Measurements from ENCODE around the gene MAGI2. TPM values are rescaled to one million over a fixed set of nuclear protein-coding genes. Genes with fewer than 3 reads are reported as not detected.

Gene MAGI2
- total RNA-seq, 2 experiments from 2014 or later: 0.08 to 0.13 TPM

DNA sequence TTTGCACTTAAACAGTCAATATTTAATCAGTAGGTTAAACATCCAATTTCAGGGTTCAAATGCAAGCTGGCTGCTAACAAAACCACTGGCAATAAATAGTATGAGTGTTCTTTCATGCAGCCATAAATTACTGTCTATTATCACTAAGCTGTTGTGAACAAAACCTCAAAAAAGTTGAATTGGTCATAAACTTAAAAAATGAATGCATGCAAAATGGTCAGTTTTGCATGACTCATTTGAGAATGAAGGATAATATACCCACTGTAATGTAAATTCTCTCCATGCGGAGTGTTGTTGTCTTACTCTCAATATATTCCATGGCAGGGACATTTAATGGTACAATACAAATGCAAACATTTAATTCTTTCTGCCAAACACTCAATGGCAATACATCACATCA, 226.4 kb downstream of the MAGI2 start:
- Mint-ChIP-seq H3K9me3 (no peaks in the 10 kb centered on the region), H3K4me3 (no peak overlapping the region), H3K27ac (no peak overlapping the region), H3K27me3 (no peaks in the 10 kb centered on the region), H3K36me3 (ENCODE audit: low read depth) (no peaks in the 10 kb centered on the region), H3K4me1 (no peaks in the 10 kb centered on the region)
- DNase-seq: no peak
- ChIA-PET POLR2A (no interaction called here), CTCF (no interaction called here)

DNA sequence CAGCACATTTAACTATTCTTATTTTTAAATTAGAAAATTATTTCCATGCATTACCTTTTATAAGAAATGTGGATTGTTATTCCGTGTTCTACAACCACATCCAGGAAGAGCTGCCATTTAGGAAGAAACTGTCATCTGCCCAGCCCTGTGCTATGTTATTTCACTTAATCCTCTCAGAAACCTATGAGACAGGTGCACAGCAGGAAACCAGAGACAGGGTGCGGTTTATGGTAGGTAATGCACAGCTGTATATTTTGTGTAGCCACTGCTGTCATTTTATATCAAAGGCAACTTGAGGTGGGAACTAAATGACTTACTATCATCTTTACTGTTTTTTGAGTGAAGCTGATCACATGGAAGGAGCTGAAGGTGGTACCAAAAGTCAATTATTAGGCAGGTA, 232.3 kb downstream of the MAGI2 start:
- no peaks in the 10 kb centered on the region for H3K27me3 Mint-ChIP-seq
- H3K4me3 Mint-ChIP-seq: no peak overlapping the region
- no peak overlapping the region for H3K27ac Mint-ChIP-seq
- ChIA-PET CTCF (no interaction called here), POLR2A (no interaction called here)
- no peaks in the 10 kb centered on the region for H3K9me3 Mint-ChIP-seq
- DNase-seq: no peak
- no peaks in the 10 kb centered on the region for H3K4me1 Mint-ChIP-seq
- H3K36me3 Mint-ChIP-seq (ENCODE audit: low read depth): no peaks in the 10 kb centered on the region

DNA sequence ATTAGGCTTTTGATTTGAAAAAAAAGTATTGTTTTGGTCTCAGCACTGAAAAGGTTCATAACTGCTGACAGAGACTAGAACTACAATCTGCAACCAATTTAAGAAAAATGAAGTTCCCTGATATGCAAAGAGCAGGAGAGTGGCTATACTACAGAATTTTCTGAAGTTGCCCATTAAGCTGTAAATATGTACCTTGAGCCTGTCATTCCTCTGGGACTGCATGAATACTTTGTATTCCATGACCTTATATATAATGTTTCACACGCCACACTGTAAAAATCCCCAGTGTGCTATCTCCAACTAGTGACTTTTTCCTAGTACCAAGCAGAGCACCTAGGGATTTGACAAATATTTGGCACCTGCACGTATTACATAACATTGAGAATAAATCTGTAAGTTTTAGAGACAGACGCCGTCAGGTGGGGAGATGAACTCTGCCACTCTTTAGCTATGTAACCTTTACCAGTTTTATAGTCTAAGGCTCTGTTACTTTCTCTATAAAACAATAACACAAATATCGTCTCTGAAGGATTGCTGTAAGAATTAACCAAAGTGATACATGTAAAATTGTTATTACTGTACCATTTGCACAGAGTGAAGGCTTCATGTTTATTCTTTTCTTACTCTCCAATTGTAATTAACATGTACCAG, 235.4 kb downstream of the MAGI2 start:
- Mint-ChIP-seq H3K4me1 (no peaks in the 10 kb centered on the region), H3K9me3 (peaks cover 2% of the 10 kb centered on the region), H3K36me3 (ENCODE audit: low read depth) (no peaks in the 10 kb centered on the region), H3K27me3 (no peaks in the 10 kb centered on the region), H3K4me3 (no peak overlapping the region), H3K27ac (no peak overlapping the region)
- POLR2A ChIA-PET: no interaction called here
- CTCF ChIA-PET: no interaction called here
- no peak for DNase-seq

DNA sequence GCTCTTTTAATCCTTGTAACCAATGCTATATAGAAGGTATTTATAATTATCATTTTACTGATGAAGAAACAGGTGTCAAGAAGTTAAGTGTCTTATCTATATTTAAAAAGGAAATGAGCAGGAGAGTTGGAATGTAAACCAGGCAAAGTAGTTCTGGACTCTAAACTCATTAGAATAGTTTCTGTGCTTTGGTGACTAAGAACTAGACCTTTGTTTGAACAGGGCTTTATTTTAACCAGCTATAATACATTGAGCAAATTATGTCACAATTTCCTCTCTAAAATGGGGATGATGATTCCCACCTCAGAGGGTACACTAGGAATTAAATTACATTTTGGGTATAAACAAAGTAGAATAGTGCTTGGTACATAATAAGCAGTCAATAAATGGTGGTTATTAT, 236.0 kb downstream of the MAGI2 start:
- no peak for DNase-seq
- CTCF ChIA-PET: no interaction called here
- POLR2A ChIA-PET: no interaction called here
- H3K27ac Mint-ChIP-seq: no peak overlapping the region
- H3K9me3 Mint-ChIP-seq: peaks cover 2% of the 10 kb centered on the region
- H3K4me3 Mint-ChIP-seq: no peak overlapping the region
- no peaks in the 10 kb centered on the region for H3K36me3 Mint-ChIP-seq (ENCODE audit: low read depth)
- H3K4me1 Mint-ChIP-seq: no peaks in the 10 kb centered on the region
- no peaks in the 10 kb centered on the region for H3K27me3 Mint-ChIP-seq

DNA sequence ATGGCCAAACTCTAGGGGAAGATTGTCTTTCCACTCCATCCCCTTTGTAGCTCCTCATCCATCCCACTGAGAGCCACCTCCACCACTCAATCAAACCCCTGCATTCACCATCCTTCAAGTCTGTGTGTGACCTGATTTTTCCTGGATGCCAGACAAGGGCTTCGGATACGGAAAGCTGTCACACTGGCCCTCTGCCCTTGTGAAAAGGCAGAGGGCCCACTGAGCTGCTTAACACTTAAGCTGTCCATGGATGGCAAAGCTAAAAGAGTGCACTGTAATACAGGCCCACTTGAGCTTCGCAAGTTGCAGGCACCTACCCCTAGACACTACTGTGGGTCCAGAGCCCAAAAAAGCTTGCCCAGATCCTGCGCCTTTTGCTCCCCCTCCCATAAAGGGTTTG, 237.2 kb downstream of the MAGI2 start:
- POLR2A ChIA-PET: no interaction called here
- Mint-ChIP-seq H3K27me3 (no peaks in the 10 kb centered on the region), H3K27ac (no peak overlapping the region), H3K4me3 (no peak overlapping the region), H3K4me1 (no peaks in the 10 kb centered on the region), H3K36me3 (ENCODE audit: low read depth) (no peaks in the 10 kb centered on the region), H3K9me3 (peaks cover 2% of the 10 kb centered on the region)
- CTCF ChIA-PET: no interaction called here
- DNase-seq: no peak

DNA sequence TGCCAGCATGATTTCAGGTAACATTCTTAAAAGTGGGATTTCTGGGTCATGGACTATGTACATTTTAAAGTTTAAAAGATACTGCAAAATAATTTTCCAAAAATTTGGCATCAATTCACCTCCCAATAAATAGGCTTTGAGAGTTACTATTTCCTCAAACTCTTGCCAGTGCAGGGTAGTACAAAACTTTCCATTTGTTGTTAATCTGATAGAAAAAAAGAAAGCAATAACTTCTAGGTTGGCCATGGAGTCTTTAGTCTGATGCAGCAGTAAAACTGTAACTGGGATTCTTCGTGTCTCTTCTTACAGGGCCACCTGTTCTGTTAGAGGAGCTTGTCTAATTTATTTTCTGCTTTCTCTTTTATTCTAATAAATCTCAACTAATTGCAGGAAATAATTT, 241.1 kb downstream of the MAGI2 start:
- Mint-ChIP-seq H3K9me3 (peaks cover 2% of the 10 kb centered on the region), H3K4me1 (no peaks in the 10 kb centered on the region), H3K4me3 (no peak overlapping the region), H3K36me3 (ENCODE audit: low read depth) (no peaks in the 10 kb centered on the region), H3K27ac (no peak overlapping the region), H3K27me3 (no peaks in the 10 kb centered on the region)
- DNase-seq: no peak
- CTCF ChIA-PET: no interaction called here
- POLR2A ChIA-PET: no interaction called here

DNA sequence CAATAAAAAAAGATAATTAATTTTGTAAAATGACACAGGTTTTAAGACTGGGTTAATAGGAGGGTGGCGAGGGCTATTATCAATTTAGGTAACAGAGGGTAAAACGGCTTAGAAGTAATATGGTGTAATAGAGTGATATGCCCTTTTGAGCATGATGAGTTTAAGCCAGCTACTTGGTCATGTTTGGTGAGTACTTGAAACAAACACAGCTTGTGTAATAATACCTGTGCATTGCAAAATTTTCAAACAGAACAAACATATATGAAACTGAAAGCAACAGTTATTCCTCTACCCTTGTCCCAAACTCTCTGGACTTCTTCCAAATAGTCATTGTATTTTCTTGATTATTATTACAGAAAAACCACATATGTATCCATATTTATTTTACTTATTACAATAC, 241.7 kb downstream of the MAGI2 start:
- no peak overlapping the region for H3K27ac Mint-ChIP-seq
- peaks cover 2% of the 10 kb centered on the region for H3K9me3 Mint-ChIP-seq
- no peak overlapping the region for H3K4me3 Mint-ChIP-seq
- CTCF ChIA-PET: no interaction called here
- no peaks in the 10 kb centered on the region for H3K36me3 Mint-ChIP-seq (ENCODE audit: low read depth)
- DNase-seq: no peak
- H3K4me1 Mint-ChIP-seq: no peaks in the 10 kb centered on the region
- no peaks in the 10 kb centered on the region for H3K27me3 Mint-ChIP-seq
- POLR2A ChIA-PET: no interaction called here

DNA sequence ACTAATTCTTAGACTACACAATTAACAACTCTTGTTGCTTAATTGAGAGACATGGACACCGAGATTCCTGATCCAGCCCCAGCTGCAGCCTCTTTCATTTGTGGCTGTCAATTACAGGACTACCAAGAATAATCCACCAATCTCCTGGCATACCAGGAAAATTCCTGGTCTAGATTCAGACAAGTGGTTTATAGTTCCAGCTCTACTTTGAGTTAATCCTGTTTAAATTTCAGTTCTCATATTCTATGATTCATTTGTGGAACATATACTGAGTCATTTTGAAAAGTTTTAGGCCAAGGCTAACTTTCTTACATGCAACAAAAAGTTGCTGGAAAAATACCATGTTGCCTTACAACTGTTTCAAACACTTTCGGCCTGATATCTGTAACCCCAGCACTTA, 253.5 kb downstream of the MAGI2 start:
- Mint-ChIP-seq H3K36me3 (ENCODE audit: low read depth) (no peaks in the 10 kb centered on the region), H3K27ac (no peak overlapping the region), H3K4me3 (no peak overlapping the region), H3K27me3 (no peaks in the 10 kb centered on the region), H3K4me1 (no peaks in the 10 kb centered on the region), H3K9me3 (peaks cover 5% of the 10 kb centered on the region)
- ChIA-PET POLR2A (no interaction called here), CTCF (no interaction called here)
- no peak for DNase-seq

DNA sequence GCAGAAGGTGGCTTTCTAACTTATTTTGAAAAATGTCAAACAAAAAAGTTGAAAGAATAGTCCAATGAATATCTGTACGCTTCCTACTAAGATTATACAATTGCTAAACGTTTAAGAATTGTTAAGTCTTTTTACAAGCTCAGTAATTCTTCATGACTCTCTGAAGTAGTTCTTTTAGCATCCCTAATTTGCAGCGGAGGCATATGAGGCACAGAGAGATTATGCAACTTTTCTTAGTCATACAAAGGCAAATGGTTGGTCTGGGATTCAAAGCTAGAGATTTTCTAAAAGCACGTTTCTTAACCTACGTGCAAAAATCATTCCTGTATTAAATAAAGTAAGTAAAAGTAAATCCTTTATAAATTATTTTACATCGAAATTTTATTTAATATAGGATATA, 254.2 kb downstream of the MAGI2 start:
- Mint-ChIP-seq H3K27ac (no peak overlapping the region), H3K4me3 (no peak overlapping the region), H3K36me3 (ENCODE audit: low read depth) (no peaks in the 10 kb centered on the region), H3K4me1 (no peaks in the 10 kb centered on the region), H3K27me3 (no peaks in the 10 kb centered on the region), H3K9me3 (peaks cover 5% of the 10 kb centered on the region)
- CTCF ChIA-PET: no interaction called here
- no peak for DNase-seq
- POLR2A ChIA-PET: no interaction called here

DNA sequence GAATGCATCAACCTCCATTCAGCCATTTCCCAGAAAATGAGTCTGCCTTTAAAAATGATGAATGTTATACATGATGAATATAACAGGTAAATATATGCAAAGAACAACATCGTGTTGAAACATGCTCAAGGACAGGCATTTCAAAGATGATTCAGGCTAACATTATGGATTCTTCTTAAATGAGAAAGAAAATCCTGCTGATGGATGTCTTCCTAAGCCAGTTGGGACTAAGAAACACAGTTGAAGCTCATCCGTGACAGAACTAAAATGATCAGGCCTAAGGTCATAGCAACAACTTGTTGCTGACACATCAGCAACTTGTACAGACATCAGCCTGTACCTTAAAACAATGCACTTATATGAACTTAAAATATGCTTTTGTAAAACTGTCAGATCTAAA, 267.9 kb downstream of the MAGI2 start:
- no peak overlapping the region for H3K4me3 Mint-ChIP-seq
- no peaks in the 10 kb centered on the region for H3K27me3 Mint-ChIP-seq
- H3K27ac Mint-ChIP-seq: no peak overlapping the region
- no peaks in the 10 kb centered on the region for H3K4me1 Mint-ChIP-seq
- peaks cover 3% of the 10 kb centered on the region for H3K9me3 Mint-ChIP-seq
- H3K36me3 Mint-ChIP-seq (ENCODE audit: low read depth): no peaks in the 10 kb centered on the region
- ChIA-PET CTCF (no interaction called here), POLR2A (no interaction called here)
- no peak for DNase-seq

DNA sequence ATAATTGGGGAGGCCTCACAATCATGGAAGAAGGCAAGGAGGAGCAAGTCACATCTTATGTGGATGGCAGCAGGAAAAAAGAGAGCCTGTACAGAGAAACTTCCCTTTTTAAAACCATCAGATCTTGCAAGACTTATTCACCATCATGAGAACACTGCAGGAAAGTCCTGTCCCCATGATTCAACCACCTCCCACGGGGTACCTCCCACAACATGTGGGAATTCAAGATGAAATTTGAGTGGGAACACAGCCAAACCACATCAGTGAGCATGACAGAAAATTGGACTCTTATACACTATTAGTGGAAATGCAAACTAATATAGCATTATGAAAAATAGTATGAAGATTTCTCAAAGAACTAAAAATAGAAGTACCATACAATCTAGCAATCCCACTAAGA, 271.2 kb downstream of the MAGI2 start:
- H3K4me1 Mint-ChIP-seq: no peaks in the 10 kb centered on the region
- CTCF ChIA-PET: no interaction called here
- H3K27ac Mint-ChIP-seq: no peak overlapping the region
- no peak for DNase-seq
- H3K4me3 Mint-ChIP-seq: no peak overlapping the region
- H3K27me3 Mint-ChIP-seq: no peaks in the 10 kb centered on the region
- H3K9me3 Mint-ChIP-seq: peaks cover 3% of the 10 kb centered on the region
- no peaks in the 10 kb centered on the region for H3K36me3 Mint-ChIP-seq (ENCODE audit: low read depth)
- POLR2A ChIA-PET: no interaction called here

DNA sequence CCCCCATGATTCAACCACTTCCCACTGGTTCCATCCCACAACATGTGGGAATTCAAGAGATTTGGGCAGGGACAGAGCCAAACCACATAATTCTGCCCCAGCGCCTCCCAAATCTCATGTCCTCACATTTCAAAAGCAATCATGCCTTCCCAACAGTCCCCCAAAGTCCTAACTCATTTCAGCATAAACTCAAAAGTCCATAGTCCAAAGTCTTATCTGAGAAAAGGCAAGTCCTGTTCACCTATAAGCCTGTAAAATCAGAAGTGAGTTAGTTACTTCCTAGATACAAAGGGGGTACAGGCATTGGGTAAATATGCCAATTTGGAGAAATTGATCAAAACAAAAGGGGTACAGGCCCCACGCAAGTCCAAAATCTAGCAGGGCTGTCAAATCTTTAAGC, 272.9 kb downstream of the MAGI2 start:
- Mint-ChIP-seq H3K4me1 (no peaks in the 10 kb centered on the region), H3K36me3 (ENCODE audit: low read depth) (no peaks in the 10 kb centered on the region), H3K27ac (no peak overlapping the region), H3K9me3 (peaks cover 3% of the 10 kb centered on the region), H3K27me3 (no peaks in the 10 kb centered on the region), H3K4me3 (no peak overlapping the region)
- ChIA-PET POLR2A (interaction anchor here (0.6 kb wide), 1 partner anchor 175 kb away, joined by 3 read pairs; no protein-coding TSS in a partner anchor), CTCF (no interaction called here)
- DNase-seq: no peak

DNA sequence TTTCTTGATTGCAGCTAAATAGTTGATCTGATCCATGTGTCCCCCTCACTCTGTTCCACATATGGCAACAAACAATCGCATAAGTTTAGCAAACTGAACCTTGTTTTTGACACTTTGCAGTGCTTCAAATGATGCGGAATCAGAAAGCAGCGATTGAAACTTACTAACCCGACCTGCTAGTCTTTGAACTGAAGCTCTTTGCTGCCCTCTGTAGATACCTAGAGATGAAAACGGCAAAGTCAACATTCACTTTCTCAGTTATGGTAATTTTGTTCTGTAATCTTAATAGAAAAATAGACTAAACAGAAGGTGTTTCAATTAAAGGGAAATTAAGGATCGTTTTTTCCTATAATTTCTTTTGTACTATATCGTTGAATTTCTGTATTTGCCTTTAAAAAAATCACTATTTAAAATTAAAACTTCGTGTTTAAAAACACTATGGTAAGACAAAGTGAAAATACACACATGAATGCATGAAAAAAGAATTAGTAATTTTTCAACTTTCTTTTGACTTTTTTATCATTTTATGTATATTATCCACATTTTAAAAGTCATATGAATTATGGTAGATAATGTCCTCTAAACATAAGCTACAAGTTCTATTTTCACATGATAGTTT, 276.5 kb downstream of the MAGI2 start:
- POLR2A ChIA-PET: no interaction called here
- no peak for DNase-seq
- CTCF ChIA-PET: no interaction called here
- H3K4me3 Mint-ChIP-seq: no peak overlapping the region
- no peaks in the 10 kb centered on the region for H3K36me3 Mint-ChIP-seq (ENCODE audit: low read depth)
- no peak overlapping the region for H3K27ac Mint-ChIP-seq
- H3K27me3 Mint-ChIP-seq: no peaks in the 10 kb centered on the region
- no peaks in the 10 kb centered on the region for H3K4me1 Mint-ChIP-seq
- peaks cover 3% of the 10 kb centered on the region for H3K9me3 Mint-ChIP-seq

DNA sequence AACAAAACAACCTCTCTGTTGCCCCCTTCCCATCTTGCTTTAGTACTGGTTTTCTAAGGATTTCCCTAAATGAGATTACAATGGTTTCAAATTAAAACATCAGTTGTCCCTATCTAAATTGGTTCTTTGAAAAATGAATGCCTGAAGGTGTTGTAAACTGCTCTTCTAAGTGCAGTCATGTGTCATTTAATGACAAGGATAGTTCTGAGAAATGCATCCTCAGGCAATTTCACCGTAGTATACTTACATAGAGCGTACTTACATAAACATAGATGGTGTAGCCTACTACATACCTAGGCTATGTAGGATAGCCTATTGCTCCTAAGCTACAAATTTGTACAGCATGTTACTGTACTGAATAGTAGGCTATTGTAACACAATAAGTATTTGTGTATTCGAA, 278.1 kb downstream of the MAGI2 start:
- peaks cover 3% of the 10 kb centered on the region for H3K9me3 Mint-ChIP-seq

More for the DNA sequence above, 278.1 kb downstream of the MAGI2 start:
- Mint-ChIP-seq H3K27me3 (no peaks in the 10 kb centered on the region), H3K4me1 (no peaks in the 10 kb centered on the region), H3K27ac (no peak overlapping the region), H3K36me3 (ENCODE audit: low read depth) (no peaks in the 10 kb centered on the region), H3K4me3 (no peak overlapping the region)
- ChIA-PET CTCF (no interaction called here), POLR2A (no interaction called here)
- DNase-seq: no peak

All from activated CD4-positive, alpha-beta memory T cell treated with anti-CD3 and anti-CD28 coated beads, Interleukin-2, amount 10 ng/mL, durations not matched to agents 7 days and 5 days (primary cell).